Measurements from ENCODE around the gene BCDIN3D.

Gene BCDIN3D

GRCh38 chr12:49795654-49796105, 47.2 kb downstream of the BCDIN3D start:
- DNase-seq: no peak

- DNase-seq: no peak
Observed at GRCh38 chr12:49794811-49795653, 47.9 kb downstream of the BCDIN3D start.

GRCh38 chr12:49794021-49794420, 48.9 kb downstream of the BCDIN3D start:
- no peak for DNase-seq

- no peak for DNase-seq
Observed at GRCh38 chr12:49793620-49794019, 49.3 kb downstream of the BCDIN3D start.

- DNase-seq: no peak
Observed at GRCh38 chr12:49792976-49793580, 49.8 kb downstream of the BCDIN3D start.

GRCh38 chr12:49792181-49792970, 50.5 kb downstream of the BCDIN3D start:
- DNase-seq: no peak

- no peak for DNase-seq
Observed at GRCh38 chr12:49791700-49792099, 51.2 kb downstream of the BCDIN3D start.

GRCh38 chr12:49790741-49791555, 52.0 kb downstream of the BCDIN3D start:
- no peak for DNase-seq

- DNase-seq: no peak
Observed at GRCh38 chr12:49789992-49790391, 52.9 kb downstream of the BCDIN3D start.

- no peak for DNase-seq
Observed at GRCh38 chr12:49787672-49788071, 55.2 kb downstream of the BCDIN3D start.

All from CD4-positive, alpha-beta T cell treated with Interleukin-6 for 4 hours (primary cell).